Calu3 (cell line): ENCODE measurements around the gene PLCL2. TPM values are rescaled to one million over a fixed set of nuclear protein-coding genes. Genes with fewer than 3 reads are reported as not detected.

Source experiments
- BruUV-seq: library from RNA; stranded (reverse); fragments of 400-500 nt; replicated peaks from 2 replicates; lab custom pipeline; 2021; lab: Mats Ljungman, UMichigan
- CTCF ChIA-PET: fragments of 300-600 bp; sonication (Branson Sonifier 250); formaldehyde crosslinking; loops from one replicate; lab custom pipeline; 2022; ENCODE audit warnings: antibody characterized with exemption; lab: Charles Lee
- DNase-seq: peaks from one replicate; pipeline ENCODE4 v3.0.0; 2022
- H3K27ac Mint-ChIP-seq: one replicate; pipeline ENCODE4 v1.8.0; 2022; ENCODE audit warnings: mixed read lengths; ENCODE audit not compliant: unreplicated experiment
- H3K27me3 Mint-ChIP-seq: one replicate; pipeline ENCODE4 v1.8.0; 2022; ENCODE audit warnings: mixed read lengths; ENCODE audit not compliant: unreplicated experiment
- H3K36me3 Mint-ChIP-seq: one replicate; pipeline ENCODE4 v1.8.0; 2022; ENCODE audit warnings: mild to moderate bottlenecking, moderate library complexity, mixed read lengths; ENCODE audit not compliant: insufficient read depth, unreplicated experiment
- H3K4me1 Mint-ChIP-seq: one replicate; pipeline ENCODE4 v1.8.0; 2022; ENCODE audit warnings: mild to moderate bottlenecking, low read depth, mixed read lengths; ENCODE audit not compliant: unreplicated experiment
- H3K4me3 Mint-ChIP-seq: one replicate; pipeline ENCODE4 v1.8.0; 2022; ENCODE audit warnings: mild to moderate bottlenecking, low read depth, moderate library complexity, mixed read lengths; ENCODE audit not compliant: unreplicated experiment
- H3K9me3 Mint-ChIP-seq: one replicate; pipeline ENCODE4 v1.8.0; 2022; ENCODE audit warnings: low read depth, mixed read lengths; ENCODE audit not compliant: unreplicated experiment
- intact Hi-C: fragments of 100-400 bp; cut with micrococcal nuclease; formaldehyde crosslinking; loops from one replicate; pipeline ENCODE4 v1.10.0; 2022; ENCODE audit not compliant: unreplicated experiment
- total RNA-seq: library from RNA; stranded (reverse); gene quantifications from 2 replicates; pipeline ENCODE4 v1.2.3, GENCODE V29; 2022
- TF ChIP-seq, protein P1 (sequence below): fragments of 200-600 bp; IDR thresholded peaks from one replicate; pipeline ENCODE4 v1.8.0; 2022; ENCODE audit warnings: antibody characterized with exemption; ENCODE audit not compliant: unreplicated experiment

Gene PLCL2
- total RNA-seq, 1 experiment from 2014 or later = 5.8 TPM

DNA sequence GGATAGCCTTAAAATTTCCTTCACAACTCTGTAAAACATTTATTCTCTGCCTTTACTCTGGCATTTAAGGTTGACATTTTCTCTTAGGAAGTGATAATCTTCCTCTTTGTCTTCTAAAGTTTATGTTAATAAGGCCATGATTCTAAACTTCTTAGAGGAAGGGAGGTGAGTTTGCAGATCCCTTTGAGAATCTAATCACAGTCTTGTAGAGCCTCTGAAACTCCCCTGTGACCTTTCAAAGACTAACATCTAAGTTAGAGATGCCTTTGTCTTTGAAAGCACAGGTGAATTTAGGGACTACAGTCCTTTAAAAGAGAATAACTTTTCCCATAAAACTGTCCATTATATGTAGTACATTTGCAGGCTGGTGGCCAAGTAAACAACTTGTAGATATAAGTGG, 115.1 kb downstream of the PLCL2 start:
- CTCF ChIA-PET = no interaction called here
- TF ChIP-seq, protein P1, sequence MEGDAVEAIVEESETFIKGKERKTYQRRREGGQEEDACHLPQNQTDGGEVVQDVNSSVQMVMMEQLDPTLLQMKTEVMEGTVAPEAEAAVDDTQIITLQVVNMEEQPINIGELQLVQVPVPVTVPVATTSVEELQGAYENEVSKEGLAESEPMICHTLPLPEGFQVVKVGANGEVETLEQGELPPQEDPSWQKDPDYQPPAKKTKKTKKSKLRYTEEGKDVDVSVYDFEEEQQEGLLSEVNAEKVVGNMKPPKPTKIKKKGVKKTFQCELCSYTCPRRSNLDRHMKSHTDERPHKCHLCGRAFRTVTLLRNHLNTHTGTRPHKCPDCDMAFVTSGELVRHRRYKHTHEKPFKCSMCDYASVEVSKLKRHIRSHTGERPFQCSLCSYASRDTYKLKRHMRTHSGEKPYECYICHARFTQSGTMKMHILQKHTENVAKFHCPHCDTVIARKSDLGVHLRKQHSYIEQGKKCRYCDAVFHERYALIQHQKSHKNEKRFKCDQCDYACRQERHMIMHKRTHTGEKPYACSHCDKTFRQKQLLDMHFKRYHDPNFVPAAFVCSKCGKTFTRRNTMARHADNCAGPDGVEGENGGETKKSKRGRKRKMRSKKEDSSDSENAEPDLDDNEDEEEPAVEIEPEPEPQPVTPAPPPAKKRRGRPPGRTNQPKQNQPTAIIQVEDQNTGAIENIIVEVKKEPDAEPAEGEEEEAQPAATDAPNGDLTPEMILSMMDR = no peak
- Mint-ChIP-seq H3K36me3 (no peaks in the 10 kb centered on the region), H3K27ac (no peak overlapping the region), H3K27me3 (no peaks in the 10 kb centered on the region), H3K9me3 (no peaks in the 10 kb centered on the region), H3K4me1 (peaks cover 14% of the 10 kb centered on the region), H3K4me3 (no peak overlapping the region)
- intact Hi-C loops = no loop called here
- no TSS peak for BruUV-seq
- DNase-seq = no peak

DNA sequence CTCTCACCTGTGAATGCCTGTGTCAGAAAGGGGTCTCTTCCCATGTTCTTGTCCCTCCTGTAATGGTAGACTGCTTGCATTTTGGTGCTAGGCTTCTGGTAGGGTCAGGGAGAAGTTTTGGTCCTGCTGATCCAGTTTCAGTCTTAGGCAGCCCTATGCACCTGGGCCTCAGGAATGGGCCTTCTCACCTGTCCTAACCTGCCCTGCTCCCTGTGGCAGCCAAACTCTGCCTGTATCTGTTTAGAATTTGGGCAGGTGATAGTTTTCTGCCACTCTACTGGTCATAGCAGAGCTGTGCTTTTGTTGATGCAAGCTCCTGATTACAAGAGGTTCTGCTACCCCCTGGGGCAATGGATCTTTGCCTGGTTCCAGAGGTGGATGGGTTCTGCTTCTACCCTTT, 118.7 kb downstream of the PLCL2 start:
- no peak for DNase-seq
- CTCF ChIA-PET = no interaction called here
- no TSS peak for BruUV-seq
- no peaks in the 10 kb centered on the region for H3K36me3 Mint-ChIP-seq
- no peak overlapping the region for H3K4me3 Mint-ChIP-seq
- TF ChIP-seq, protein P1 = no peak
- no peaks in the 10 kb centered on the region for H3K9me3 Mint-ChIP-seq
- H3K4me1 Mint-ChIP-seq = peaks cover 7% of the 10 kb centered on the region
- no peaks in the 10 kb centered on the region for H3K27me3 Mint-ChIP-seq
- intact Hi-C loops = no loop called here
- no peak overlapping the region for H3K27ac Mint-ChIP-seq

DNA sequence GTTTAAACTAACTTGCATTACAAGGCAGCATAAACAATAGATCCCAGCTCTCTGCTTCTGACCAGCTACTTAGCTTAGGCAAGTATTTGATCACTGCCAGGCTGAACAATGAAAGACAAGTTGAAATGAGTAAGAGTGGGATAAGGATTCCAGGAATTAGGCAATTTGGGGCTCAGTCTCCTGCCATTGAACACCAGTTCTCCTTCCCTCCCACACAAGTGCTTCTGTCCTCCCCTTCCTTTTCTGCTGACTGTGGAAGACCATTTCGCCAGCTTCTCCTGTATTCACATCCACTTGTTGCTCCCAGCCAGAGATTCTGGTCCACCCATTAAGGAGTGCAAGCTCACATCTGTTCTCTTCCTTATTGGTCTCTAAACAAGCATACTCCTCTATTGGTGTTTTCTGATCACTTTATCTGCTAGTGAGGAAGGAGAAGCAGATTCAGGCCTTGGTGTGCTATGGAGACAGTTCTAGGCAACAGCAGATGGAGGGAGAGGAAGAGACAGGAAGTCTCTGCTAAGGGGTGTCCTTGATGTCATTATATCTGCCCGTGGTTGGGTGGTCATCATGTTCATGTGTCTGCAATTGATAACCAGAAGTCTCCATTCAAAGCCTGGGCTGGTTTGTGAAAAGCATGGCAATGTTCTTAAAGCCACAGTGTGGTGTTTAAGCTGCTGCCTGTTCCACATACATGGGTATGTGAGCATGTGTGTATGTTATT, 121.5 kb downstream of the PLCL2 start:
- no peaks in the 10 kb centered on the region for H3K9me3 Mint-ChIP-seq
- TF ChIP-seq, protein P1 = no peak
- H3K36me3 Mint-ChIP-seq = no peaks in the 10 kb centered on the region
- no peaks in the 10 kb centered on the region for H3K27me3 Mint-ChIP-seq
- intact Hi-C loops = no loop called here
- peaks cover 13% of the 10 kb centered on the region for H3K4me1 Mint-ChIP-seq
- DNase-seq = no peak
- BruUV-seq = no TSS peak
- H3K4me3 Mint-ChIP-seq = no peak overlapping the region
- CTCF ChIA-PET = no interaction called here
- H3K27ac Mint-ChIP-seq = no peak overlapping the region

DNA sequence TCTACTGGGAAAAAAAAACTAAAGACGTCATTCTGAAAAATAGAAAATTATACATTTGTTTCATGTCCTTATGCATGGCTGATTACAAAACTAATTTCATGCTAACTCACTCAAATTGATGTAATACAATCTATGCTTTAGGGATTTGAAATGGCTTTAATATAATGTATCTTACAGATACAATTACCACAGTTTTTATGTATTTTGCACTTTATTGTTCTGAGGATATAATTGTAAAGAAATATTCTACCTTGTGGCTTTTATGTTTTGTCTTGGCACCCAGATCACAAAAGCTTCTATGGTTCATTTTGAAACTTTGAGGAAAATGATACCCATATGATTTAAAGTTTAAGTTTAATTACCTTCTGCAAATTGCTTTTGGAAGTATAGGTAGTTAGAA, 122.5 kb downstream of the PLCL2 start:
- Mint-ChIP-seq H3K4me3 (no peak overlapping the region), H3K9me3 (no peaks in the 10 kb centered on the region), H3K36me3 (no peaks in the 10 kb centered on the region), H3K4me1 (peaks cover 13% of the 10 kb centered on the region), H3K27me3 (no peaks in the 10 kb centered on the region), H3K27ac (no peak overlapping the region)
- no TSS peak for BruUV-seq
- no peak for DNase-seq
- TF ChIP-seq, protein P1 = no peak
- intact Hi-C loops = no loop called here
- CTCF ChIA-PET = no interaction called here
